D341Med (cell line): ENCODE results near the gene ALPG.
"Not testable (repeated sequence)": the region's sequence is repeated elsewhere in the genome, so short reads cannot be mapped to it uniquely, and the experiment has no call there.

ENCODE experiments used
- DNase-seq: peaks from one replicate; pipeline ENCODE4 v3.0.0; 2012; ENCODE audit warnings: low spot score

The ALPG gene

GRCh38 chr2:232420073-232420454, 13.4 kb downstream of the ALPG start:
- DNase-seq, result no peak

- DNase-seq, result peak; percentile 66
These were observed 14.0 kb downstream of the ALPG start for GRCh38 chr2:232420463-232421188.

DNA sequence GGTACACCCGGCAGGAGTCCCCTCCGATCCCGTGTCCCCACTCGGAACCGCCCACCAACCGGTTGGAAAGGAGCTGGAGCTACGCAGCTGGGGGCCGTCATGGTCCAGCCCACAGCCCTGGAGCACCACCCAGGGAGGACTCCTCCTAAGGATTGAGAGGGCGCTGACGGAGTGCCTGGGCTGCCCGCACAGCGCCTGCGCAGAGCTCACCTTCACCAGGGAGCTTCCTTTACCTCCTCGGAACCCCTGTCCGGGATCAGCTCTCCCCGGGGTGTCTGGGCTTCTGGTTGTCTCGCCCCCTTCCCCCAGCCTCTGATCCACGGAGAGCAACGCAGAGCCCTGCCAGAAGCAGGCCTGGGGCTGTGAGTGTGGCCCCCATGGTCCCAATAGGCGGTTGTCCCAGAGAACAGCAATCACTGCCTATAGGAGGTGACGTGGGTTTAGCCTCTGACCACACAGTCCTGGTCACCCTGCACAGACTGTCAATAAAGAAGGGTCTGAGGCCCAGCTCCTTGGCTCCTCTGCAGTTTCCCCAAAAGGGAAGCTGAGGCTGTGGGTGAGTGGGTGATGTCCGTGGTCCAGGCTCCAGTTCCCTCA, 14.6 kb downstream of the ALPG start:
- DNase-seq, result peak; percentile 18

- DNase-seq, result peak; percentile 1
These were observed 15.4 kb downstream of the ALPG start for GRCh38 chr2:232422051-232422450.

DNA sequence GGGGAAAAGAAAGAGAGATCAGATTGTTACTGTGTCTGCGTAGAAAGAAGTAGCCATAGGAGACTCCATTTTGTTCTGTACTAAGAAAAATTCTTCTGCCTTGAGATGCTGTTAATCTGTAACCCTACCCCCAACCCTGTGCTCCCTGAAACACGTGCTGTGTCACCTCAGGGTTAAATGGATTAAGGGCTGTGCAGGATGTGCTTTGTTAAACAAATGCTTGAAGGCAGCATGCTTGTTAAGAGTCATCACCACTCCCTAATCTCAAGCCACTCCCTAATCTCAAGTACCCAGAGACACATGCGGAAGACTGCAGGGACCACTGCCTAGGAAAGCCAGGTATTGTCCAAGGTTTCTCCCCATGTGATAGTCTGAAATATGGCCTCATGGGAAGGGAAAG, 16.4 kb downstream of the ALPG start:
- DNase-seq, result not testable (repeated sequence)

GRCh38 chr2:232423407-232423806, 16.8 kb downstream of the ALPG start:
- DNase-seq, result not testable (repeated sequence)

- peak; percentile 8 for DNase-seq
These were observed 25.3 kb downstream of the ALPG start for GRCh38 chr2:232431705-232432590.

DNA sequence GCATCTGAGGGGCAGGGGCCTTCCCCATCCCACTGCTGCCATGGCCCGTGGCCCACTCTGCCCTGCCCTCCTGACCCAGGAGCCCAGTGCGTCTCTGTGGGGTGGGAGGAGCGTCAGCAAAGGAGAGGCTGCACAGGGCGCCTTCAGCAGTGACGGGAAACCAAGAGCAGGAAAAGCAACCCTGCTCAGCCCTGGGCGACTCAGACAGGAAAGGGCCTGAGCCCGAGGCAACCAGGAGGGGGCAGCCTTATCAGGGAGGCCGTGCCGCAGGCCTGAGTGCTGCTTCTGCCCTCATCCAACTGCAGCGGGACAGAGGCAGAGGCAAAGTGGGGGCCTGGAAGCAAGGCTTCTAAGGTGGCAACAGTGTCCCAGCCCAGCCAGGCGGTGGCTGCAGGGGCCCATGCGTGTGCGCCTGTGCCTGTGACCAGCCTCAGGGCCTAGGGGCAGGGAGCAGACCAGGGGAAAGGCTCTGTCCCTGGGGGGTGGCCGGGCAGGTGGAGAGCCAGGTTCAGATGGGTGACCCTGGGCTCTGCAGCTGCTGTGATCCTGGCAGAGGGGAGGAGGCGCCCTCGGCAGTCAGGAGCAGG, 26.0 kb downstream of the ALPG start:
- peak; percentile 10 for DNase-seq

- peak; percentile 10 for DNase-seq
These were observed 27.0 kb downstream of the ALPG start for GRCh38 chr2:232433622-232434021.

GRCh38 chr2:232434091-232434490, 27.4 kb downstream of the ALPG start:
- peak; percentile 6 for DNase-seq

DNA sequence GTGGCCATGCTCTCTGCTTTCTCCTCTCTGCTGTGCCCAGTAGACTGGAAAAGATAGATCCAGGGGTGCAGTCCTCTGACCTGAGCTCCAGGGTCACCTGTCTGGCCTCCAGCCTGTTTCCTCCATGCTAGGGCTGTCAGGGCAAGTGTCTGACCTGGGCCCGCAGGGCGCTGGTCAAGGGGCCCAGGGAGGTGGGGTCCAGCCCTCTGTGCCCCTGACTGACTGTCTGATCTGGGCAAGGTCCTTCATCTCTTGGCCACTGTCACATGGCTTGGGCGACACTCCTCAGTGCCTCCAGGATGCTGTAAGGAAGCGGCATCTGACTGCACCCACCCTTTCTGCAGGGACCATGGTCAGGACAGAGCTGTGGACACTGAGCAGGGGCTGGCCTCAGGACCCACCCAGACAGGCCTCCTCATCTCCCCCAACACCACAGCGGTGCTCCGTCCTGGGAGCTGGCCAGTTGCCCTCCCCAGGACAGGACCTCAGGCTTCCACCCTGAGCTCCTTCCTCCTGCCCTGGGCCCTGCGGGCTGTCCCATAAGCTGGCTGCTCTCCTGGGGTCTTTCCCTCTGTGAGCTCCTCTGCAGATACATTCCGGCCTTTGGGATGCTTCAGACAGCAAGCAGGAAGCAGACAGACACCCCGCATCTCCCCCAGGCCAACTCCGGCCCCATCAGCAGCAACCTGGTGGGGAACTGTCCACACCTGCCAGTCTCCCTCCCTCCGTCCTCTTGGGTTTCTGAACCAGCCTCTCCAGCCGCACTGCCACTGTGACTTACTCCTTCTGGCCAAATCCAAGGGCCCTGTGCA, 28.1 kb downstream of the ALPG start:
- DNase-seq, result peak; percentile 9

GRCh38 chr2:232435375-232435648, 28.7 kb downstream of the ALPG start:
- DNase-seq, result peak; percentile 9

GRCh38 chr2:232435805-232436204, 29.2 kb downstream of the ALPG start:
- peak; percentile 3 for DNase-seq

DNA sequence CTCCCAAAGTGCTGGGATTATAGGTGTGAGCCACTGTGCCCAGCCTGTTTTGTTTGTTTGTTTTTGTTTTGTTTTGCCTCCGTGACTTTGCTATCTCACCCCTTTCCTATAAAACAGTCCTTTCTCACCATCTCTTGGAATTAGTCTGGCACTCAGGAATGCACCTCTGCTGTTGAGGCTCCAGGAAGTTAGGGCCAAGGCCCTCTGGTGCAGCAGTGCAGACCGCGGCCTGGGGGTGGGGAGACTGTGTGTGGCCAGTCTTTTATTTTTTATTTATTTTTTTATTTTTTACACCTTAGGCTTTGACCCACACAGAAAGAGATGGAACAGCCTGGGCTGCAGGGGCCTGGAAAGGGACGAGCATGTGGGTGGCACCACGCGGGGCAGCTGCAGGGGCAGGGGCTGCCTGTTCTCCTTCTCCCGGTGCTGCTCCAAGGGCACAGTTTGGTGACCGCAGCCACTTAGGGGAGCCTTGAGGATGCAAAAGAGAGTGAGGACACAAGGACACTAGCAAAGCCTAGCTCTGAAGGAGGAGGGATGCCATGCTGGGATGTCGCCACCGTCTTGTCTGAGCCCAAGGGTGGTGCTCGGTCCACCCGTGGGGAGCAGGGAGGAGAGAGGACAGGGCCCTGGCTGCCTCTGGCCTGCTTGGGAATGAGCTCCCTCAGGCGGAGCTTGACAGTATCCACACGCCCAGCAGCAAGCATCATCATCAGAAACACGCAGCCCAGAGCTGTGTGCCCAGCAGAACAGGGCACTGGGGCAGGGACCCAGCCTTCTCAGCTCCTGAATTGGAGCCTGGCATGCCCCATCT, 29.9 kb downstream of the ALPG start:
- peak; percentile 8 for DNase-seq

- DNase-seq, result peak; percentile 3
These were observed 30.5 kb downstream of the ALPG start for GRCh38 chr2:232437195-232437571.

GRCh38 chr2:232438091-232438490, 31.4 kb downstream of the ALPG start:
- no peak for DNase-seq

GRCh38 chr2:232438951-232439757, 32.5 kb downstream of the ALPG start:
- DNase-seq, result peak; percentile 31

DNA sequence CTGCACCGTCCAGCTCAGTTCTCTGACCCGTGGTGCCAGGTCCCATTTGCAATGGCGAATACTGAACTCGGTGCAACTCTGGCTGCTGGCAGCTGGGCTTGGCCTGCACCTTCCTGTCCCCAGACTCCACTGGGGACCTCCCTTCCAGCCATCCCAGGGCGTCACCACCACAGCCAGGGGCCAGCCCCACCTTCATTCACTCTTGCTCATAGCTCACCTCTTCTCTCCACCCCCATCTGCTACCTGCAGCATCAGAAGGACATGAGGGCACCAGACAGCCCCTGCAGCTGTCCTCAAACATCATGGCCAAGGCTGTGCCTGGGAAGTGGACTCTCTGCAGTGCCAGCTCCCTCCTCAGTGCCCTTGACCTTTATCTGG, 33.1 kb downstream of the ALPG start:
- peak; percentile 37 for DNase-seq

DNA sequence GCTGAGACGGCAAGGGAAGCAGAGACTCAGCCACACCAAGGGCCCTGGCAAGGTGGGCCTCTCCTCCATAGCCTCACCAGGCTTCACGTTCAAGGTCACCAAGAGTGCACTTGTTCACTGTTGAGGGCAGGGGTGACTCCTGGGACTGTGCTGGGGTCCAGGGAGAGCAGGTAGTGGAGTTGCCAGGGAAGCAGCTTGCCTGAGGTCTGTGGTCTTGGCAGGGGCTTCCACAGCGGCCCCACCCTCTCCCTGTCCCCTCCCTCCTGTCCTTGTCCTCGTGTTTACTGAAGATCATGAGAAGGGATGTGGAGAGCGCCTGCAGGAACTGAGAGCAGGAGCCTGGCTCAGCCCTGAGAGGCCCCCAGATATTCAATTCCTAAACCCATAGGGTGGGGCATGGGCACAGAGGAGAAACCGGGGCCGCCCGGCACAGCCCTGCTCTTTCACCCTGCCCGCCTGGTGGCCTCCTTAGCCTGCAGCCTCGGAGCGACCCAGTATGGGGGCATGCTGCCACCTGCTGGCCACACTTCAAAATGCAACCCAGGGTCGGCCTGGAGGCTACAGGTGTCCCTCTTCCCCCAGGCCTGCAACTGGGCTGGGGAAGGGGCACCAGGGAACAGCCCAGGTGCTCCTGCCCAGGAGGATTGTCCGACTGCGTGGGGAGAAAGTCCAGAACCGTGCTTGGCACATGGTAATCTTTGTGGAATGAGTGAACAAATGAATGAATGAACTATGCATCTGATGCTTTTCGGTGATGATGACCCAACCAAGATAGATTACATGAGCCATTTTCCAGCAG, 33.8 kb downstream of the ALPG start:
- peak; percentile 86 for DNase-seq
